ENCODE data around the gene KRTAP9-2.
"Not testable (repeated sequence)": the region's sequence is repeated elsewhere in the genome, so short reads cannot be mapped to it uniquely, and the experiment has no call there.

The KRTAP9-2 gene

DNA sequence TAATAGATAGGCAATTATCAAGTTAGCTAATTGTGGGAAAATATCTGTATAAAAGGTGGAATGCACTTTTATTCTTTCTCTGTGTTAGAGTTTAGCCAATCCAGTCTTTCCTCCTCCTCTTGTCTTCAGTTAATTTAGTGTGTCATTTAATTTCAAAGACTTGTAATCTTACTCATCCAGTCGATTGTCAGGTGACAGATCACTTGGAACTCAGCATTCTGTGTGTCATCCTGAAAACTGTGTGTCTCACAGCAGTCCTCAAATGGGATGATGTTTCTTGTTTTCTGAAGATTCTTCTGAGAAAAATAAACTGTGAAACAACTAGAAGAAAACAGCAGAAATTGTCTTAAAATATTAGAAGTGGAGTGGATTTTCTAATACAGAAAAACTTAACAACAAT lies 41.4 kb upstream of the KRTAP9-2 start:
- peaks cover 16% of the 10 kb centered on the region for H3K27me3 Mint-ChIP-seq (ENCODE audit: low read depth, poor library complexity)
- no peaks in the 10 kb centered on the region for H3K9me3 Mint-ChIP-seq
- H3K4me3 Mint-ChIP-seq, result no peak overlapping the region
- TF ChIP-seq CTCF (IDR thresholded peaks at IDR 0.05), result no peak
- H3K4me1 Mint-ChIP-seq, result no peaks in the 10 kb centered on the region
- DNase-seq, result no peak
- no peaks in the 10 kb centered on the region for H3K36me3 Mint-ChIP-seq (ENCODE audit: low read depth)
- no peak overlapping the region for H3K27ac Mint-ChIP-seq

DNA sequence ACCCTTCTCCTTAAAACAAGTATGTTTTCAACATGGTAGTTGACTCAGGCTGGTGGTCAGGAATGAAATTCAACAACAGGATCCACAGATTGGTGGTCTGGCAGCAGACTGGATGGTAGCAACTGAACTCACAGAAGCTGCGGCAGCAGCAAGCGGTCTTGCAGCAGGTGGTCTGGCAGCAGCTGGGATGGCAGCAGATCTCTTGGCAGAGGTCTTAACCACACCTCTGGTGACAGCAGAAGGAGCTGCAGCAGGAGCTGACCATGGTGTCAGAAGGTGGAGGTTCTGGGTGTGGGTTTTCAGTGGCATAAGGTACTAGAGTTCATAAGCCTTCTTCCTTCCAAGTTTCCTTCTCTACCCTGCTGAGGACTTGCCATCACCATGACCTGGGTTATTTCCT lies 39.6 kb upstream of the KRTAP9-2 start:
- no peak overlapping the region for H3K4me3 Mint-ChIP-seq
- TF ChIP-seq CTCF (IDR thresholded peaks at IDR 0.05), result no peak
- H3K4me1 Mint-ChIP-seq, result no peaks in the 10 kb centered on the region
- DNase-seq, result no peak
- H3K36me3 Mint-ChIP-seq (ENCODE audit: low read depth), result no peaks in the 10 kb centered on the region
- H3K9me3 Mint-ChIP-seq, result no peaks in the 10 kb centered on the region
- H3K27me3 Mint-ChIP-seq (ENCODE audit: low read depth, poor library complexity), result peaks cover 16% of the 10 kb centered on the region
- H3K27ac Mint-ChIP-seq, result no peak overlapping the region

DNA sequence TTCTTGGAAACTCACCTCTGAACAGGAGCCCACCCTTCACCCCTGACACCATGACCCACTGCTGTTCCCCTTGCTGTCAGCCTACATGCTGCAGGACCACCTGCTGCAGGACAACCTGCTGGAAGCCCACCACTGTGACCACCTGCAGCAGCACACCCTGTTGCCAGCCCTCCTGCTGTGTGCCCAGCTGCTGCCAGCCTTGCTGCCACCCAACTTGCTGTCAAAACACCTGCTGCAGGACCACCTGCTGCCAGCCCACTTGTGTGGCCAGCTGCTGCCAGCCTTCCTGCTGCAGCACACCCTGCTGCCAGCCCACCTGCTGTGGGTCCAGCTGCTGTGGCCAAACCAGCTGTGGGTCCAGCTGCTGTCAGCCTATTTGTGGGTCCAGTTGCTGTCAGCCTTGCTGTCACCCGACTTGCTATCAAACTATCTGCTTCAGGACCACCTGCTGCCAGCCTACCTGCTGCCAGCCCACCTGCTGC lies 36.6 kb upstream of the KRTAP9-2 start, which contains the start of gene KRTAP9-1:
TSS of gene KRTAP9-1 (plus strand) at position 51 of the 482 bp plus-strand sequence. CDS start at position 51, 0 bp downstream.
- not testable (repeated sequence) for H3K36me3 Mint-ChIP-seq (ENCODE audit: low read depth); H3K9me3 Mint-ChIP-seq; DNase-seq; H3K4me1 Mint-ChIP-seq; H3K4me3 Mint-ChIP-seq; H3K27ac Mint-ChIP-seq
- peaks cover 16% of the 10 kb centered on the region for H3K27me3 Mint-ChIP-seq (ENCODE audit: low read depth, poor library complexity)

DNA sequence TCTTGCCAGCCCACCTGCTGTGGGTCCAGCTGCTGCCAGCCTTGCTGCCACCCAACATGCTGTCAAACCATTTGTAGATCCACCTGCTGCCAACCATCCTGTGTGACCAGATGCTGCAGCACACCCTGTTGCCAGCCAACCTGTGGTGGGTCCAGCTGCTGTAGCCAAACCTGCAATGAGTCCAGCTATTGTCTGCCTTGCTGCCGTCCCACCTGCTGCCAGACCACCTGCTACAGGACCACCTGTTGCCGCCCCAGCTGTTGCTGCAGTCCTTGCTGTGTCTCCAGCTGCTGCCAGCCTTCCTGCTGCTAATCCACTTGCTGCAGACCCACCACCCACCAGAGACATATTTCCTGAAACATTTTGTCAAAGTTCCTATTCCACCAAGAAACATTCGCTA lies 36.1 kb upstream of the KRTAP9-2 start:
- DNase-seq, result no peak
- Mint-ChIP-seq H3K27ac (no peak overlapping the region), H3K4me3 (no peak overlapping the region), H3K4me1 (no peaks in the 10 kb centered on the region), H3K27me3 (ENCODE audit: low read depth, poor library complexity) (peaks cover 16% of the 10 kb centered on the region), H3K9me3 (peaks cover 4% of the 10 kb centered on the region), H3K36me3 (ENCODE audit: low read depth) (no peaks in the 10 kb centered on the region)
- no peak for TF ChIP-seq CTCF (IDR thresholded peaks at IDR 0.05)

GRCh38 chr17:41196068-41196467 lies 30.4 kb upstream of the KRTAP9-2 start:
- Mint-ChIP-seq H3K36me3 (ENCODE audit: low read depth) (no peaks in the 10 kb centered on the region), H3K27ac (no peak overlapping the region), H3K4me3 (no peak overlapping the region), H3K9me3 (peaks cover 8% of the 10 kb centered on the region), H3K27me3 (ENCODE audit: low read depth, poor library complexity) (peaks cover 4% of the 10 kb centered on the region), H3K4me1 (no peaks in the 10 kb centered on the region)
- DNase-seq, result no peak
- no peak for TF ChIP-seq CTCF (IDR thresholded peaks at IDR 0.05)

DNA sequence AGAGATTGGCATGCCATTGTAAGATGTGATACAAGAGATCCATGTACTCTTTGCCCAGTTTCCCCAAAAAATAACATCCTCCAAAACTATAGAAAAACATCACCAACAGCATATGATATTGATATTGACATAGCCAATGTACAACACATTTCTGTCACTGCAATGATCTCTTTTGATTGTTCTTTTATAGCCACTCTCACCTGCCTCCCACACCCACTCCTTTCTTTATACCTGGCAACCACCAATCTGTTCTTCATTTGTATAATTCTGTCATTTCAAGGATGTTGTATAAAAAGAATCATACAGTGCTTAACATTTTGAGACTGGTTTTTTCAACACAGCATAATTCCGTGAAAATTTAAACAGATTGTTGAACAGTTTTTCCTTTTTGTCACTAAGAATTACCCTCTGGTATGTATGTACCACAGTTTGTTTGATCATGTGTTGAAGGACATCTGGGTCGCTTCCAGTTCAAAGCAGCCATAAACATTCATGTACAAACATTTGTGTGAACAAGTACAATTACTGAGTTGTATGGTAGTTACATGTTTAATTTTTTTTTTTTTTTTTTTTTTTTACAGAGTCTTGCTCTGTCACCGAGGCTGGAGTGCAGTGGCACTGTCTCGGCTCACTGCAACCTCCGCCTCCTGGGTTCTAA lies 26.9 kb upstream of the KRTAP9-2 start:
- no peak overlapping the region for H3K4me3 Mint-ChIP-seq
- peaks cover 4% of the 10 kb centered on the region for H3K9me3 Mint-ChIP-seq
- H3K36me3 Mint-ChIP-seq (ENCODE audit: low read depth), result no peaks in the 10 kb centered on the region
- DNase-seq, result no peak
- peaks cover 4% of the 10 kb centered on the region for H3K27me3 Mint-ChIP-seq (ENCODE audit: low read depth, poor library complexity)
- no peaks in the 10 kb centered on the region for H3K4me1 Mint-ChIP-seq
- no peak overlapping the region for H3K27ac Mint-ChIP-seq
- no peak for TF ChIP-seq CTCF (IDR thresholded peaks at IDR 0.05)
